PFSK-1 (cell line): ENCODE results near the gene XAB2.

ENCODE experiments used
- FOXP2 ChIP-seq: optimal IDR thresholded peaks from 2 replicates; pipeline ENCODE3; 2011; ENCODE audit warnings: borderline replicate concordance, control low read depth, inconsistent platforms; ENCODE audit not compliant: insufficient read depth; ENCODE audit errors: extremely low read length, extremely low read depth
- POLR2AphosphoS5 ChIP-seq: IDR thresholded peaks from 2 replicates; pipeline ENCODE4 v1.6.1; 2012; ENCODE audit warnings: low read depth, mild to moderate bottlenecking, control low read depth, low read length, moderate library complexity
- REST ChIP-seq, 2 experiments: IDR thresholded peaks; 2 replicates each; pipeline versions ENCODE4 v1.6.1 to v1.8.0; 2011 to 2012; ENCODE audit warnings: low read depth in 2 of 2, low read length in 2 of 2, control low read depth in 1 of 2, inconsistent platforms in 1 of 2, mild to moderate bottlenecking in 1 of 2, moderate library complexity in 1 of 2; ENCODE audit not compliant: insufficient read depth in 1 of 2
- SIN3A ChIP-seq: IDR thresholded peaks from 2 replicates; pipeline ENCODE4 v1.6.1; 2012; ENCODE audit warnings: mild to moderate bottlenecking, low read length, moderate library complexity, borderline replicate concordance; ENCODE audit not compliant: insufficient read depth
- TAF1 ChIP-seq: IDR thresholded peaks from 2 replicates; pipeline ENCODE4 v1.6.1; 2012; ENCODE audit warnings: low read length, control low read depth, borderline replicate concordance; ENCODE audit not compliant: insufficient read depth

XAB2 gene

GRCh38 chr19:7622933-7623685 lies 6.2 kb downstream of the XAB2 start:
- TF ChIP-seq REST (IDR thresholded peaks at IDR 0.05; ENCODE audit: insufficient read depth in 1 of 2, low read depth in 2 of 2, low read length in 2 of 2): no peak
- TF ChIP-seq POLR2AphosphoS5: no peak
- no peak for TF ChIP-seq SIN3A
- TF ChIP-seq FOXP2: no peak
- no peak for TF ChIP-seq TAF1

GRCh38 chr19:7620442-7621412 lies 8.6 kb downstream of the XAB2 start:
- TF ChIP-seq POLR2AphosphoS5: no peak
- TF ChIP-seq REST (IDR thresholded peaks at IDR 0.05; ENCODE audit: insufficient read depth in 1 of 2, low read depth in 2 of 2, low read length in 2 of 2): no peak
- no peak for TF ChIP-seq FOXP2
- no peak for TF ChIP-seq SIN3A
- no peak for TF ChIP-seq TAF1

- TF ChIP-seq POLR2AphosphoS5: no peak
- no peak for TF ChIP-seq TAF1
- TF ChIP-seq FOXP2: no peak
- no peak for TF ChIP-seq SIN3A
- no peak for TF ChIP-seq REST (IDR thresholded peaks at IDR 0.05; ENCODE audit: insufficient read depth in 1 of 2, low read depth in 2 of 2, low read length in 2 of 2)
Observed at GRCh38 chr19:7619671-7620441, 9.5 kb downstream of the XAB2 start.

GRCh38 chr19:7618771-7619510 lies 10.4 kb downstream of the XAB2 start:
- TF ChIP-seq REST (IDR thresholded peaks at IDR 0.05; ENCODE audit: insufficient read depth in 1 of 2, low read depth in 2 of 2, low read length in 2 of 2) (no peak), TAF1 (no peak), POLR2AphosphoS5 (no peak), SIN3A (no peak), FOXP2 (no peak)
